Stimulated activated memory B cell treated with anti-CD40 and anti-IgM and Interleukin-4, amounts not matched to agents 10 μg/mL and 1 μg/mL and 100 μg/mL, for 72 hours (primary cell): ENCODE measurements around the gene BGN.
A peak's percentile ranks its signal among the peaks of the same experiment; 100 is the strongest.

Source experiments
- ATAC-seq: fragments of 150-1000 bp; cut with Tn5 transposase; 2 replicates; pipeline ENCODE4 v1.10.0; 2021
- H3K27ac Mint-ChIP-seq: one replicate; pipeline ENCODE4 v1.8.0; 2022; ENCODE audit warnings: mild to moderate bottlenecking, mixed read lengths
- H3K27me3 Mint-ChIP-seq: one replicate; pipeline ENCODE4 v1.8.0; 2022; ENCODE audit warnings: mixed read lengths
- H3K36me3 Mint-ChIP-seq: one replicate; pipeline ENCODE4 v1.8.0; 2022; ENCODE audit warnings: mixed read lengths
- H3K4me1 Mint-ChIP-seq: one replicate; pipeline ENCODE4 v1.8.0; 2022; ENCODE audit warnings: mixed read lengths
- H3K4me3 Mint-ChIP-seq: one replicate; pipeline ENCODE4 v1.8.0; 2022; ENCODE audit warnings: mild to moderate bottlenecking, moderate library complexity, mixed read lengths
- H3K9me3 Mint-ChIP-seq: one replicate; pipeline ENCODE4 v1.8.0; 2022; ENCODE audit warnings: mixed read lengths

The BGN gene

DNA sequence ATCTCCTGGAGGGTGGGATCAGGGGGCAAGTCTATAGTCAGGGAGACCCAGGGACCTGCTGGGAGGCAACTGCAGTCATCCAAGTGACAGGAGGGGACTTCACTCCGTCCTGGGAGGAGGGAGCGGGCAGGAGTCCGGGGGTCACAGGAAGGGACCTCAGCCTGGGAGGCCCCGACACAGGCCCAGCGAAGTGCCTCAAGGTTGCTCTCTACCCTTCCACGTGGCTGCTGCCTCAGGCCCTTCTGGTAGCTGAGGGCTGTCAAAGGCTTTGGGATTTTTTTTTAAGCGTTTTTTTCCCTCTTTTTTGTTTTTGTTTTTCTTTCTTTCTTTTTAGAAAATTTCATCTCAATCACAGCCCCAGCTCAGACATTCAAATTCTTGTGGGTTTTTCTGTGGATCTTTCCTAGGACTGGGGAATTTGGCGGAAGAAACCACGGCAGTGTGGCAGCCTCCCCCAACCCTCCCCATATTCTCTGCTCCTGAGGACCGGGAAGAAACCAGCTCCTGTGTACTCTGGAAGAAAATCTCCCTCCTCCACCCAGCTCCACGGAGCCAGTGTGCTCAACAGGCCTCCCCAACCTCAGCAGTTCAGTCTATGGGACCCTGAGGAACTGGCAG lies 23.0 kb upstream of the BGN start:
- no peak for ATAC-seq
- Mint-ChIP-seq H3K27me3 (peaks cover 9% of the 10 kb centered on the region), H3K4me3 (no peak overlapping the region), H3K4me1 (peaks cover 13% of the 10 kb centered on the region), H3K27ac (no peak overlapping the region), H3K9me3 (no peaks in the 10 kb centered on the region), H3K36me3 (no peaks in the 10 kb centered on the region)

GRCh38 chrX:153473126-153473525 lies 21.7 kb upstream of the BGN start:
- Mint-ChIP-seq H3K4me1 (peaks cover 2% of the 10 kb centered on the region), H3K27ac (no peak overlapping the region), H3K4me3 (no peak overlapping the region)

GRCh38 chrX:153474266-153474665 lies 20.5 kb upstream of the BGN start:
- H3K36me3 Mint-ChIP-seq, result no peaks in the 10 kb centered on the region
- H3K4me1 Mint-ChIP-seq, result no peaks in the 10 kb centered on the region
- H3K27ac Mint-ChIP-seq, result no peak overlapping the region

More at GRCh38 chrX:153473126-153473525, 21.7 kb upstream of the BGN start:
- H3K27me3 Mint-ChIP-seq, result peaks cover 17% of the 10 kb centered on the region
- H3K9me3 Mint-ChIP-seq, result no peaks in the 10 kb centered on the region
- ATAC-seq, result no peak
- H3K36me3 Mint-ChIP-seq, result no peaks in the 10 kb centered on the region

DNA sequence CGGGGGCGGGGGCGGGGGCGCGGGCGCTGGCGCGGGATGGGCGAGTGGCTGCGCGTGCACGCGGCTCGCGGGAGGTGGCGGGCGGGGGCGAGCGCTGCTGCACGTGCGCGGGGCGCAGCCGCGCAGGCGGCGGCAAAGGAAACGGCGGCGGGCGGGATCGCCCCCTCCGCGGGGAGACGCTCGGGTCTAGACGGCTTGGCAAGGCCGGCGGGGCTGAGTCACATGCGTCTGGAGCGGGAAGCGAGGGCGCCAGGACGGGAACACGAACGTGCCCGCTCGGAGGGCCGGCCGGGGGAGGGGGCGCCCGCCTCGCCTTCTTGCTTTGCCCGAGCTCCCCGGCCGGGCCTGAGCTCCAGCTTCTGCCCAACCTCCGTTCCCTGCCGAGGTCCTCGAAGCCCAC lies 20.1 kb upstream of the BGN start:
- peaks cover 31% of the 10 kb centered on the region for H3K27me3 Mint-ChIP-seq
- H3K9me3 Mint-ChIP-seq, result no peaks in the 10 kb centered on the region
- ATAC-seq, result no peak
- H3K27ac Mint-ChIP-seq, result no peak overlapping the region
- H3K4me3 Mint-ChIP-seq, result no peak overlapping the region
- H3K36me3 Mint-ChIP-seq, result no peaks in the 10 kb centered on the region
- no peaks in the 10 kb centered on the region for H3K4me1 Mint-ChIP-seq

More at GRCh38 chrX:153474266-153474665, 20.5 kb upstream of the BGN start:
- Mint-ChIP-seq H3K4me3 (peak overlapping the region; percentile 53), H3K9me3 (no peaks in the 10 kb centered on the region), H3K27me3 (peaks cover 27% of the 10 kb centered on the region)
- no peak for ATAC-seq

GRCh38 chrX:153475271-153475670 lies 19.5 kb upstream of the BGN start:
- no peaks in the 10 kb centered on the region for H3K9me3 Mint-ChIP-seq
- H3K36me3 Mint-ChIP-seq, result no peaks in the 10 kb centered on the region
- no peak overlapping the region for H3K27ac Mint-ChIP-seq
- ATAC-seq, result no peak
- H3K4me1 Mint-ChIP-seq, result no peaks in the 10 kb centered on the region
- H3K4me3 Mint-ChIP-seq, result peak overlapping the region; percentile 48
- H3K27me3 Mint-ChIP-seq, result peaks cover 31% of the 10 kb centered on the region

GRCh38 chrX:153475751-153476281 lies 19.0 kb upstream of the BGN start:
- no peaks in the 10 kb centered on the region for H3K36me3 Mint-ChIP-seq
- H3K9me3 Mint-ChIP-seq, result no peaks in the 10 kb centered on the region
- no peaks in the 10 kb centered on the region for H3K4me1 Mint-ChIP-seq
- H3K4me3 Mint-ChIP-seq, result no peak overlapping the region
- H3K27ac Mint-ChIP-seq, result no peak overlapping the region
- ATAC-seq, result no peak
- H3K27me3 Mint-ChIP-seq, result peaks cover 31% of the 10 kb centered on the region

- no peak overlapping the region for H3K4me3 Mint-ChIP-seq
- no peak for ATAC-seq
- H3K27ac Mint-ChIP-seq, result no peak overlapping the region
- H3K27me3 Mint-ChIP-seq, result peaks cover 31% of the 10 kb centered on the region
- no peaks in the 10 kb centered on the region for H3K36me3 Mint-ChIP-seq
- no peaks in the 10 kb centered on the region for H3K4me1 Mint-ChIP-seq
- H3K9me3 Mint-ChIP-seq, result no peaks in the 10 kb centered on the region
Observed at GRCh38 chrX:153476666-153477363, 18.0 kb upstream of the BGN start.

- Mint-ChIP-seq H3K4me3 (no peak overlapping the region), H3K36me3 (no peaks in the 10 kb centered on the region), H3K9me3 (no peaks in the 10 kb centered on the region), H3K27ac (no peak overlapping the region), H3K4me1 (no peaks in the 10 kb centered on the region), H3K27me3 (peaks cover 31% of the 10 kb centered on the region)
- no peak for ATAC-seq
Observed at GRCh38 chrX:153477364-153477857, 17.4 kb upstream of the BGN start.

- Mint-ChIP-seq H3K36me3 (no peaks in the 10 kb centered on the region), H3K9me3 (no peaks in the 10 kb centered on the region), H3K4me1 (no peaks in the 10 kb centered on the region), H3K27me3 (peaks cover 31% of the 10 kb centered on the region), H3K27ac (no peak overlapping the region), H3K4me3 (no peak overlapping the region)
- no peak for ATAC-seq
Observed at GRCh38 chrX:153477901-153478300, 16.9 kb upstream of the BGN start.

DNA sequence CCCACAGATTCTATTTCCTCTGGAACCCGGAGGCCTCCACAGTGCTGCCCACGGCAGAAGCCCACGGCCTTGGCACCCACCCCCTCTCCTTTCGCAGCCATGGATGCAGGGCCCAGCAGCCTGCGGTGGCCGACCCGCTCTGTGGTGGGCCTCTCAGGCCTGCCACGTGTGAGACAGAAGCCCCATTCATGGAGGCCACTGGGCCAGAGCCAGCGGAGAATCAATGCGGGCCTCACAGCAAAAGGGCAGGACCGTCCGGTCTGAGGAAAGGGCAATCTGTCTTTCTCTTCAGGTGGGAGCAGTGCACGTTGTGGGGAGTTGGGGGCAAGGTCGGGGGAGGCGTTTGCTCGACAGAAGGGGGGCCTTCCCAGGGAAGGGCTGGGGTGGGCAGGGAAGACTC lies 16.0 kb upstream of the BGN start:
- no peak for ATAC-seq
- H3K27ac Mint-ChIP-seq, result no peak overlapping the region
- H3K27me3 Mint-ChIP-seq, result peaks cover 31% of the 10 kb centered on the region
- no peaks in the 10 kb centered on the region for H3K36me3 Mint-ChIP-seq
- H3K4me3 Mint-ChIP-seq, result no peak overlapping the region
- no peaks in the 10 kb centered on the region for H3K4me1 Mint-ChIP-seq
- no peaks in the 10 kb centered on the region for H3K9me3 Mint-ChIP-seq

- no peak overlapping the region for H3K4me3 Mint-ChIP-seq
- H3K27ac Mint-ChIP-seq, result no peak overlapping the region
- no peaks in the 10 kb centered on the region for H3K4me1 Mint-ChIP-seq
- peaks cover 25% of the 10 kb centered on the region for H3K27me3 Mint-ChIP-seq
- ATAC-seq, result no peak
- no peaks in the 10 kb centered on the region for H3K9me3 Mint-ChIP-seq
- H3K36me3 Mint-ChIP-seq, result no peaks in the 10 kb centered on the region
Observed at GRCh38 chrX:153481043-153481442, 13.7 kb upstream of the BGN start.

- Mint-ChIP-seq H3K4me1 (no peaks in the 10 kb centered on the region), H3K27ac (no peak overlapping the region), H3K4me3 (no peak overlapping the region), H3K9me3 (no peaks in the 10 kb centered on the region), H3K27me3 (peaks cover 20% of the 10 kb centered on the region), H3K36me3 (no peaks in the 10 kb centered on the region)
- ATAC-seq, result no peak
Observed at GRCh38 chrX:153482376-153483015, 12.3 kb upstream of the BGN start.

DNA sequence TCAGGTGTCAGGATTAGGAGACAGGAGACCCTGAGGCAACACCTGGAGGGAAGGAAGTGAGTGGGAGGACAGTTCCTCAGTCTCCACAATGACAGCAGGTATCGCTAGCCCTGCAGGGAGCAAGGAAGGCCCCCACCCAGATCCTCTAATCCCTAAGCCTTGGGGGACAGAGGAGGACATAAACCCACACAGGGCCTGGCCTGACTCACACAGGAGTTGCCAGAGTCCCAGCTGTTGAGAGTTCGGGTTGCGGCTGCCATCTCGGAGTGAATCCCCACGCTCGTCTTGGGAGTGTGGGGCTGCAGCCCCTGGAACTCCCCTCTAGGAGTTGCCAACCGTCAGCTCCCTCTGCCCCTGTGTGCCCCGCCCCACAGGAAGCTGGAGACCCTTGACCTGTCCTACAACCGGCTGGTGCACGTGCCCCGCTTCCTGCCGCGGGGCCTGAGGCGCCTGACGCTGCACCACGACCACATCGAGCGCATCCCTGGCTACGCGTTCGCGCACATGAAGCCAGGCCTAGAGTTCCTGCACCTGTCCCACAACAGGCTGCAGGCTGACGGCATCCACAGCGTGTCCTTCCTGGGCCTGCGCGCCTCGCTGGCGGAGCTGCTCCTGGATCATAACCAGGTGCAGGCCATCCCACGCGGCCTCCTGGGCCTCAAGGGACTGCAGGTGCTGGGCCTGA lies 9.2 kb upstream of the BGN start:
- no peaks in the 10 kb centered on the region for H3K9me3 Mint-ChIP-seq
- H3K4me1 Mint-ChIP-seq, result no peaks in the 10 kb centered on the region
- ATAC-seq, result no peak
- H3K4me3 Mint-ChIP-seq, result no peak overlapping the region
- H3K27me3 Mint-ChIP-seq, result no peaks in the 10 kb centered on the region
- H3K36me3 Mint-ChIP-seq, result no peaks in the 10 kb centered on the region
- H3K27ac Mint-ChIP-seq, result no peak overlapping the region

DNA sequence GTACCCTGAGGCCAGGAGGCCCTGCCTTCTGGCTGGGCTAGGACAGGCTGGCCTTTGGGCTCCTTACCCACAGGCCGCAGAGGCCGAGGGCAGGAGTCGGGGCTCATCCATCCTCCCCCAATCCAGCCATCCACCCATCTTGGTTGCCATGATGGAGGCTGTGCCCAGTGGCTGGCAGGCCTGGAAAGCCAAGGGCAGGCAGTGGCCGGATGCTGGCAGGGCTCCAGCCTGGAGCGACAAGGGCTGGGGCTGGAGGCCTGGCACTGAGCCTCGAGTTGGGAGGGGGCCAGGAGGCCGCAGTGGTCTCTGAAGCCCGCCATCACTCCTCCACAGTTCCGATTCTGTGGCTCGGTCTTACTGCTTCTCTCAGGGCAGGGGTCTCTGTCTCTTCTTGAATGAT lies 8.6 kb upstream of the BGN start:
- no peak for ATAC-seq
- Mint-ChIP-seq H3K27me3 (no peaks in the 10 kb centered on the region), H3K4me1 (no peaks in the 10 kb centered on the region), H3K27ac (no peak overlapping the region), H3K36me3 (no peaks in the 10 kb centered on the region), H3K4me3 (no peak overlapping the region), H3K9me3 (no peaks in the 10 kb centered on the region)

- no peaks in the 10 kb centered on the region for H3K4me1 Mint-ChIP-seq
- no peaks in the 10 kb centered on the region for H3K27me3 Mint-ChIP-seq
- no peak for ATAC-seq
- H3K4me3 Mint-ChIP-seq, result no peak overlapping the region
- H3K27ac Mint-ChIP-seq, result no peak overlapping the region
- H3K9me3 Mint-ChIP-seq, result no peaks in the 10 kb centered on the region
- H3K36me3 Mint-ChIP-seq, result no peaks in the 10 kb centered on the region
Observed at GRCh38 chrX:153487590-153488071, 7.1 kb upstream of the BGN start.
